CD4-positive, alpha-beta memory T cell (primary cell): Measurements from ENCODE around the gene SLC24A4. TPM values are rescaled to one million over a fixed set of nuclear protein-coding genes. Genes with fewer than 3 reads are reported as not detected.
A peak's percentile ranks its signal among the peaks of the same experiment; 100 is the strongest.

ENCODE experiments used
- CTCF ChIA-PET: fragments of 350-600 bp; sonication (Branson Sonifier 250); formaldehyde crosslinking; loops from one replicate; lab custom pipeline; 2021; ENCODE audit warnings: inconsistent platforms; ENCODE audit not compliant: partially characterized antibody; lab: Charles Lee
- POLR2A ChIA-PET: fragments of 350-600 bp; sonication (Branson Sonifier 250); formaldehyde crosslinking; loops from one replicate; lab custom pipeline; 2021; ENCODE audit not compliant: partially characterized antibody; lab: Charles Lee
- DNase-seq, 5 donors: peaks; one replicate each; pipeline versions ENCODE4 v3.0.0 to v3.0.0-alpha.2; 2020 to 2022; ENCODE audit warnings: mixed read lengths in 1 of 5
- H3K27ac ChIP-seq: one replicate; pipeline ENCODE4 v1.7.0; 2013; ENCODE audit warnings: low read depth, low read length
- H3K27me3 ChIP-seq: 2 replicates; pipeline ENCODE4 v1.7.0; 2013; ENCODE audit warnings: mild to moderate bottlenecking, low read length, moderate library complexity; ENCODE audit not compliant: insufficient read depth
- H3K36me3 ChIP-seq: 2 replicates; pipeline ENCODE4 v1.7.0; 2013; ENCODE audit warnings: mild to moderate bottlenecking, low read length, moderate library complexity; ENCODE audit not compliant: insufficient read depth
- H3K4me1 ChIP-seq: 2 replicates; pipeline ENCODE4 v1.7.0; 2013; ENCODE audit warnings: mild to moderate bottlenecking, low read length, moderate library complexity; ENCODE audit not compliant: insufficient read depth
- H3K4me3 ChIP-seq, 2 donors: one replicate each; pipeline ENCODE4 v1.7.0; 2013; ENCODE audit warnings: low read length in 2 of 2, mild to moderate bottlenecking in 1 of 2
- H3K9me3 ChIP-seq, 2 donors: one replicate each; pipeline ENCODE4 v1.7.0; 2013; ENCODE audit warnings: low read length in 2 of 2, control low read depth in 1 of 2; ENCODE audit not compliant: control insufficient read depth in 1 of 2
- H3K27ac Mint-ChIP-seq, 7 donors: one replicate each; pipeline ENCODE4 v1.8.0; 2020 to 2021; ENCODE audit warnings: mixed read lengths in 7 of 7, mild to moderate bottlenecking in 6 of 7, inconsistent platforms in 3 of 7, moderate library complexity in 3 of 7
- H3K27me3 Mint-ChIP-seq, 2 donors: one replicate each; pipeline ENCODE4 v1.8.0; 2020 to 2021; ENCODE audit warnings: mixed read lengths in 2 of 2
- H3K36me3 Mint-ChIP-seq, 2 donors: one replicate each; pipeline ENCODE4 v1.8.0; 2020 to 2021; ENCODE audit warnings: mixed read lengths in 2 of 2, inconsistent platforms in 1 of 2, mild to moderate bottlenecking in 1 of 2
- H3K4me1 Mint-ChIP-seq, 4 donors: one replicate each; pipeline ENCODE4 v1.8.0; 2020 to 2021; ENCODE audit warnings: mixed read lengths in 4 of 4, mild to moderate bottlenecking in 1 of 4
- H3K4me3 Mint-ChIP-seq, 8 donors: one replicate each; pipeline ENCODE4 v1.8.0; 2020 to 2021; ENCODE audit warnings: mixed read lengths in 8 of 8, mild to moderate bottlenecking in 7 of 8, moderate library complexity in 6 of 8, inconsistent platforms in 3 of 8
- H3K9me3 Mint-ChIP-seq, 8 donors: one replicate each; pipeline ENCODE4 v1.8.0; 2020 to 2021; ENCODE audit warnings: mixed read lengths in 8 of 8, mild to moderate bottlenecking in 5 of 8, inconsistent platforms in 3 of 8, moderate library complexity in 1 of 8
- intact Hi-C: fragments of 100-400 bp; cut with micrococcal nuclease; formaldehyde crosslinking; loops from one replicate; pipeline ENCODE4 v1.15.1; 2023
- polyA plus RNA-seq, 2 donors: library from polyadenylated mRNA; unstranded; fragments of 300-500 nt; fragmentation: Illumina TruSeq; gene quantifications; one replicate each; pipeline ENCODE4 v1.2.3, GENCODE V29; 2021
- total RNA-seq, 2 experiments: library from RNA; stranded (reverse); gene quantifications; one replicate each; pipeline ENCODE4 v1.2.3, GENCODE V29; 2021

The SLC24A4 gene
- total and polyA plus RNA-seq, 4 experiments from 2014 or later = not detected

DNA sequence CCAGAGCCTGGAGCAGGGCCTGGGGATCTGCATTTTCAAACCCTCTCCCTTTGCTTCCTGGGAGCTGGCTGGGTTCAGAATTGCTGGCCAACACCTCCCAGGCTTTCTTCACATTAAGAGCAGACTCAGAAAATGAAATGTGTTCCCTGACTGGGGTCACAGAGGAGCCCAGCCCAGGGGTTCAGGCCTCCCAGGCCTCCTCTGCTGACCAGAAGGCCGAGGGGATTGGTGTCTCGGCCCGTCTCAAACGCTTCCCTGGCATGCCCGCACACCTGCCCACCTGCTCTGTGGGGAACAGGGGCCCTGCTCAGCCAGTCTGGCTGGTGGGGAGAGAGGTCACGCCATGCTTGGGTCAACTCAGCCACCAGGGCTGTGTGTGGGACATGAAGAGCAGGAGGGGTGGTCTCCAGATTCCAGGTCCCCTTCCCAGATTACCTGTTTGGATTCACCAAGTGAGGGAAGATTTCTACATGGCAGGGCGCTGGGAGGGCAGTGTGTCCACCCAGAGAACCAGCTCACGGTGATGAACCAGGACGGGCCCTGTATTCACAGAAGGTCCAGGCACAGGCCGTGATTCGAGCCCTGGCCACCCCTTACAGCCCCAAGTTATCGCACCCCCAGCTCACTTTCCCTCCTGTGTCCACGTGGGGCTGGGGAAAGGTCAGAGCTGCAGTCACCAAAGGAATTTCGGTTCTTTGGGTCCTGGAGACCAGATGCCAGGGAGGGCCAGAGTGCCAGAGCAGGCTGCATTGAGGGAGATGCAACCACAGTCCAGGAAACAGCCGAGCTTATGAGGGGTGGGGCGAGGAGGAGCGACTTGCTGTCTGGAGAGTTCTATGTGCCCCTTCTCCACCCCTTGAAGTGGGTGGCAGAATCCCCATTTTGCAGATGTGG, 135.4 kb downstream of the SLC24A4 start:
- intact Hi-C loops = no loop called here
- Histone ChIP-seq H3K9me3 (no peaks in the 10 kb centered on the region), H3K27ac (no peak overlapping the region), H3K4me3 (no peak overlapping the region), H3K4me1 (no peaks in the 10 kb centered on the region), H3K27me3 (no peaks in the 10 kb centered on the region), H3K36me3 (no peaks in the 10 kb centered on the region)
- no peak overlapping the region for H3K27ac Mint-ChIP-seq
- no peak for DNase-seq
- H3K9me3 Mint-ChIP-seq = no peaks in the 10 kb centered on the region
- ChIA-PET POLR2A (no interaction called here), CTCF (no interaction called here)
- peaks cover 0 to 9% (median 4%) of the 10 kb centered on the region in 4 donors for H3K4me1 Mint-ChIP-seq
- H3K4me3 Mint-ChIP-seq = no peak overlapping the region
- H3K36me3 Mint-ChIP-seq = no peaks in the 10 kb centered on the region
- H3K27me3 Mint-ChIP-seq = peaks cover 0 to 1% of the 10 kb centered on the region in 2 donors

DNA sequence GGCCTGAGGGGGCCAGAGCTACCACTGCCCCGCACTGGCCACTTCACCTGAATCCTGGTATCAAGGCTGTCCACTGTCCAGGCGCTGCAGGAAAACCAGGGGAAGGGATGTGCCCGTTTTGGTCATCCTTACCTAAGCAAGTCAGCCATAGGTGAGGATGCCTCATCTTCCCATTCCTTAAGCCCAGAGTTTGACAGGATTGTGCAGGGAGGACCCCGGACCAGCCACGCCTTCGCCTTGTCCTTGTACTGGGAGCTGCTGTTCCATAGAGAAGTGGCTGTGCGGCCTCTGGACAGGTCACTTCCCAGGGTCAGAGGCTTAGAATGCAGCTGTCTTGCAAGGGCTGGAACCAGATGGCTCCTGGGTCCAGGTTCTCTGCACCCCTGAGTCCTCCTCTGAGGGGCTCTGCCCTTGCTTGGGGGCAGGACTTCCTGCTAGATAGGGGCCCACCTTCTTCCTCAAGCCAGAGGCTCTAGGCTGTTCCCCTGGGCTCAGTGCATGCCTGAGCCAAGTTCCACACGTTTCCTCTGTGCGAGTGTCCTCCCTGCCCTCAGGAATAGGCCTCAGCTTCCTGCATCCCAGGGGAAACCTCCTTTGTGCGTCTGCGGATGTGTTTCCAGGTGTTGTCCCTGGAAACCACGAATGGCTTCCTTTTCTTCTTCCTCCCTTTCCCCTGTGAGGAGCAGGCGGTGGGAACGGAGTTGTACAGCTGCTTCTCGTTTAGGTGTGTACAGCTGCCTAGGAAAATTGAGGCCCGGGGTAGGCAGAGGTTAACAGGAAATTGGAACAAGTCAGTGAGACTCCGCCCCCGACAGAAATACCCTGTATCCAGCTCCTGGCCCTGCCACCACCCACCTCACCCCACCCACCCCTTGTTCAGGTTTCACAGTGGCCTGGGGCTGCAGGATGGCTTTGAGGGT, 136.3 kb downstream of the SLC24A4 start:
- Mint-ChIP-seq H3K27ac (no peak overlapping the region), H3K36me3 (no peaks in the 10 kb centered on the region), H3K4me1 (peaks cover 0 to 9% (median 4%) of the 10 kb centered on the region in 4 donors), H3K4me3 (no peak overlapping the region), H3K27me3 (peaks cover 0 to 1% of the 10 kb centered on the region in 2 donors), H3K9me3 (no peaks in the 10 kb centered on the region)
- POLR2A ChIA-PET = no interaction called here
- Histone ChIP-seq H3K27me3 (no peaks in the 10 kb centered on the region), H3K4me1 (no peaks in the 10 kb centered on the region), H3K36me3 (no peaks in the 10 kb centered on the region), H3K27ac (no peak overlapping the region), H3K9me3 (no peaks in the 10 kb centered on the region), H3K4me3 (no peak overlapping the region)
- intact Hi-C loops = no loop called here
- DNase-seq = no peak
- CTCF ChIA-PET = no interaction called here

DNA sequence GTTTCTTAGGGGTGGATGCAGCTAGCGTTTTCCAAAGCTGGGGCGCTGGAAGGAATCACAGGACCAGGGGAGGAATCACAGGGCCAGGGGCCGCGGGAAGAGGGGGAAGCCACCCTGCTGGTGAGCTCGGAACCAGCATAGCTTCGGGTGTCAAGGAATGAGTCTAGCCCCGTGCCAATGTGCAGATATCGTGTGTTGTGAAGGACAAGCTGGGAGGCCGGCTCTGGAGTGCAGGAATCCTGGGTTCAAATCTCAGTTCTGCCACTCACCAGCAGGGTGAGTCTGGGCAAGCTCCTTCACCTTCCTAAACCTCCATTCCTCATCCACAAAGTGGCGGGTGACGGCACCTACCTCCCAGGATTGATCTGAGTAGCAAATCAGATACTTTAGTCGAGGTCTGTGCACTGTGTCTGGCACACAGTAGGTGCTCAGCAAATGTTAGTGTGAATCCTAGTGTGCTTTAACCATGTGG, 137.0 kb downstream of the SLC24A4 start:
- Mint-ChIP-seq H3K27me3 (peaks cover 0 to 1% of the 10 kb centered on the region in 2 donors), H3K36me3 (no peaks in the 10 kb centered on the region), H3K27ac (no peak overlapping the region), H3K4me1 (peaks cover 0 to 9% (median 4%) of the 10 kb centered on the region in 4 donors), H3K4me3 (no peak overlapping the region), H3K9me3 (no peaks in the 10 kb centered on the region)
- intact Hi-C loops = no loop called here
- H3K4me3 ChIP-seq = no peak overlapping the region
- H3K27ac ChIP-seq = no peak overlapping the region
- H3K9me3 ChIP-seq = no peaks in the 10 kb centered on the region
- no peaks in the 10 kb centered on the region for H3K4me1 ChIP-seq
- H3K27me3 ChIP-seq = no peaks in the 10 kb centered on the region
- no peak for DNase-seq
- POLR2A ChIA-PET = no interaction called here
- CTCF ChIA-PET = interaction anchor here (0.5 to 0.7 kb wide), 2 partner anchors 195 to 242 kb away, joined by 3 to 4 read pairs; no protein-coding TSS in a partner anchor
- no peaks in the 10 kb centered on the region for H3K36me3 ChIP-seq

- CTCF ChIA-PET = interaction anchor here (0.5 to 0.7 kb wide), 2 partner anchors 195 to 243 kb away, joined by 3 to 4 read pairs; no protein-coding TSS in a partner anchor
- intact Hi-C loops = no loop called here
Measured at GRCh38 chr14:92460541-92460915, 137.6 kb downstream of the SLC24A4 start.

DNA sequence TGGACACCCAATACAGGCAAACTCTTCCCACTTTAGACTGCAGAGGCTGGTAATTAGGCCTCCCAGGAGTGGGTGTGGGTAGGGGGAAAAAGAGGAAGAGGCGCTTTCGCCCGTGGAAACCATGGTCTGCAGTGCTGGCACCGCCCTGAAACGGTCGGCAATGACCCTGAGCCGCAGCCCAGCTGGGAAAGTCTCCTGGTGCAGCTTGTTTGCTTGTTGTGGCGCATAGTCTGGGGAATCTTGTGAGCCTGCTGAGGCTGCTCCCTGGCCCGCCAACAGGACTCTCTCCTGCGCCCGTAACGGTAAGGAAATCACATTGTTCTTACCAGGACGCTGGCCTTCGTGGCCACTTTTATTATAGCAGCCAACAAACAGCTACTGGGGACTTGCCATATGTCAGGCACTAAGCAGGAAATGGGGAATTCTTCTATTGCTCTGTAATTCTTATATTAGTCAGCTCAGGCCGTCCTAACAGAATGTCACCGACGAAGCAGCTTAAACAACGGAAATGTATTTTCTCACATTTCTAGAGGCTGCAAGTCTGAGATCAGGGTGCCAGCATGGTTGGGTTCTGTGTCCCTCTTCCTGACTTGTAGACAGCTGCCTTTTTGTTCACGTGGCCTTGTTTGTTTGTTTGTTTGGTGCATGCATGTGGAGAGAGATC, 138.1 kb downstream of the SLC24A4 start:
- Histone ChIP-seq H3K27me3 (no peaks in the 10 kb centered on the region), H3K27ac (no peak overlapping the region), H3K9me3 (no peaks in the 10 kb centered on the region), H3K36me3 (no peaks in the 10 kb centered on the region), H3K4me3 (no peak overlapping the region), H3K4me1 (no peaks in the 10 kb centered on the region)
- ChIA-PET CTCF (no interaction called here), POLR2A (no interaction called here)
- intact Hi-C loops = no loop called here
- Mint-ChIP-seq H3K27ac (peak overlapping the region in 2 of 7 donors; percentile 50 to 68), H3K27me3 (peaks cover 0 to 1% of the 10 kb centered on the region in 2 donors), H3K36me3 (no peaks in the 10 kb centered on the region), H3K9me3 (no peaks in the 10 kb centered on the region), H3K4me3 (no peak overlapping the region), H3K4me1 (peaks cover 0 to 9% (median 4%) of the 10 kb centered on the region in 4 donors)
- DNase-seq = no peak

More at GRCh38 chr14:92460541-92460915, 137.6 kb downstream of the SLC24A4 start:
- H3K27me3 Mint-ChIP-seq = peaks cover 0 to 1% of the 10 kb centered on the region in 2 donors
- H3K36me3 ChIP-seq = no peaks in the 10 kb centered on the region
- no peak overlapping the region for H3K27ac ChIP-seq
- H3K4me1 Mint-ChIP-seq = peaks cover 0 to 9% (median 4%) of the 10 kb centered on the region in 4 donors
- no peaks in the 10 kb centered on the region for H3K4me1 ChIP-seq
- H3K4me3 Mint-ChIP-seq = no peak overlapping the region
- no peak for DNase-seq
- no peaks in the 10 kb centered on the region for H3K9me3 ChIP-seq
- no peaks in the 10 kb centered on the region for H3K36me3 Mint-ChIP-seq
- no peak overlapping the region for H3K27ac Mint-ChIP-seq
- no peaks in the 10 kb centered on the region for H3K27me3 ChIP-seq
- H3K9me3 Mint-ChIP-seq = no peaks in the 10 kb centered on the region
- POLR2A ChIA-PET = no interaction called here
- H3K4me3 ChIP-seq = no peak overlapping the region

- Histone ChIP-seq H3K27me3 (no peaks in the 10 kb centered on the region), H3K36me3 (no peaks in the 10 kb centered on the region), H3K4me1 (no peaks in the 10 kb centered on the region), H3K4me3 (no peak overlapping the region), H3K9me3 (no peaks in the 10 kb centered on the region), H3K27ac (no peak overlapping the region)
- Mint-ChIP-seq H3K4me3 (no peak overlapping the region), H3K27ac (no peak overlapping the region), H3K27me3 (peaks cover 0 to 1% of the 10 kb centered on the region in 2 donors), H3K4me1 (peaks cover 0 to 9% (median 4%) of the 10 kb centered on the region in 4 donors), H3K9me3 (peaks cover 0 to 4% (median under 1%) of the 10 kb centered on the region in 8 donors), H3K36me3 (no peaks in the 10 kb centered on the region)
- CTCF ChIA-PET = no interaction called here
- intact Hi-C loops = no loop called here
- POLR2A ChIA-PET = no interaction called here
- no peak for DNase-seq
Measured at GRCh38 chr14:92461891-92462290, 138.9 kb downstream of the SLC24A4 start.
